HL-60/S4 (cell line): ENCODE data around the gene RNF19B.

Experiments
- in situ Hi-C: fragments of 300-500 bp; cut with MboI; formaldehyde crosslinking; loops from 2 replicates; pipeline ENCODE4 v1.14.3; 2022; ENCODE audit warnings: low sequenced_read_pairs

Gene RNF19B, protein sequence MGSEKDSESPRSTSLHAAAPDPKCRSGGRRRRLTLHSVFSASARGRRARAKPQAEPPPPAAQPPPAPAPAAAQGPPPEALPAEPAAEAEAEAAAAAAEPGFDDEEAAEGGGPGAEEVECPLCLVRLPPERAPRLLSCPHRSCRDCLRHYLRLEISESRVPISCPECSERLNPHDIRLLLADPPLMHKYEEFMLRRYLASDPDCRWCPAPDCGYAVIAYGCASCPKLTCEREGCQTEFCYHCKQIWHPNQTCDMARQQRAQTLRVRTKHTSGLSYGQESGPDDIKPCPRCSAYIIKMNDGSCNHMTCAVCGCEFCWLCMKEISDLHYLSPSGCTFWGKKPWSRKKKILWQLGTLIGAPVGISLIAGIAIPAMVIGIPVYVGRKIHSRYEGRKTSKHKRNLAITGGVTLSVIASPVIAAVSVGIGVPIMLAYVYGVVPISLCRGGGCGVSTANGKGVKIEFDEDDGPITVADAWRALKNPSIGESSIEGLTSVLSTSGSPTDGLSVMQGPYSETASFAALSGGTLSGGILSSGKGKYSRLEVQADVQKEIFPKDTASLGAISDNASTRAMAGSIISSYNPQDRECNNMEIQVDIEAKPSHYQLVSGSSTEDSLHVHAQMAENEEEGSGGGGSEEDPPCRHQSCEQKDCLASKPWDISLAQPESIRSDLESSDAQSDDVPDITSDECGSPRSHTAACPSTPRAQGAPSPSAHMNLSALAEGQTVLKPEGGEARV

DNA sequence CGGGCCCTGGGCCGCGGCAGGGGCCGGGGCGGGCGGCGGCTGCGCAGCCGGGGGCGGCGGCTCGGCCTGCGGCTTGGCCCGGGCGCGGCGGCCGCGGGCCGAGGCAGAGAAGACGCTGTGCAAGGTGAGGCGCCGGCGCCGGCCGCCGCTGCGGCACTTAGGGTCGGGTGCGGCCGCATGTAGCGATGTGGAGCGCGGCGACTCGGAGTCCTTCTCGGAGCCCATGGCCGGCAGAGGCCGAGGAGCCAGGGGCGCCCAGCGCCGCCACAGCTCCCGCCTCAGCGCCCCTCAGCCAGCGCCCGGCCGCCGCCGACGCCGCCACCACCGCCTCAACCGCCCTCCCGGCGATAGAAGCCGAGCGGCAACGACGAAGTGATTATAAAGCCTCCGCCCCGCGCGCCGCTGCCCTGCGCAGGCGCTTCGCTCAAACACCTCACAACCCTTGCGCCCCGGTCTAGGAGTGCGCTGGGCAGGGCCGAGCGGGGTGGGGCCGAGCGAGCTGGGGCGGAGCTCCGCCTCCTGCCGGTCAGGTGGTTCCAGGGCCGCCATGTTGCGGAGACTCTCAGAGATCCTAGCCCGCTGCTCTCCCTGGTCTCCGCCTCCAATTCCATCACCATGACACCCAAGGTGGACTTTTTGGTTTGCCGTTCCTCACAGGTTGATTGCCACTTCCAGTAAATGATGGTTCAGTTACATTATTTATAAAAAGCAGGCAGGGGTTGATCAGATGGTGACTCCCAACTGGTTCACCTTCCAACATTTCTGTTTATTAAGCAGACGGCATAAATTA, at the start of gene RNF19B:
Gene RNF19B, minus strand, starts transcription at position 349 of the 790 bp plus-strand sequence. Its CDS starts 124 bp downstream, at position 225.
- in situ Hi-C loops: no loop called here

DNA sequence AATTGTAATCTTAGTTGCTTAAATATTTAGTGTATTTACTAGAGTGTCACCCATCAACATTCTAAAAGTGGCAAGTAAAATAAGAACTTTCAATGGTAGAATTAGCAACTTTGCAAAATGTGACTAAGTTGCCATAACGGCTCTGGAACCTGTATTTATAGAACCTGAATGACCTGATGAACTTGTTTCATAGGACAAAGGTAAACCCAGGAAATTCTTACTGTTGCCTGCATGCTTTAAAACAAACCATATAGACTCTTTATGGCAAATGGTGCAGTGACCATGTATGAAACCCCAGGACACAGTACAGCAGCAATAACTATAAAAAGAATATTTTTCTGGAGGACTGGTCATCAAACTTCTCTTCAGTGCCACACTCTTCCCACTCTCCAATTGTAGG, 49.2 kb upstream of the RNF19B start:
- in situ Hi-C loops: loop anchor here (5.0 kb wide), 1 partner anchor 76 kb away; no protein-coding TSS in a partner anchor

DNA sequence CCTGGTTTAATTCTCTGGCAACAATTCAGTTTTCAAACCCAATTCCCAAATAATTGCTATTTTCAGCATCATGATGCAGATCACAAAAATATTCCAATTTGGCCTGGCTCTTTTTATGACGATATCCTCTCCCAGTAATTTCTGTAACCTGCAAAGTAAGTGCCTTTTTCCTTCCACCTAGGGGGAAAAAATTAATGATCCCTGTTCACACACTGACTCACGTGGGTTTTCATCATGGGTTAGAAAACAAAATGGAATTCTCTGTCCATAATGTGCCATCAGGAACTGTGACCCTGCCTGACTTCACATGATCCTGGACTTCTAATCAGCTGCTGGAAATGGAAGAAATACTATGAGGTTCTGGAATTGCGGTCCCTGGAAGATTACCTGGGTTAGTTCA, 47.6 kb upstream of the RNF19B start:
- in situ Hi-C loops: loop anchor here (5.0 kb wide), 1 partner anchor 75 kb away; no protein-coding TSS in a partner anchor

DNA sequence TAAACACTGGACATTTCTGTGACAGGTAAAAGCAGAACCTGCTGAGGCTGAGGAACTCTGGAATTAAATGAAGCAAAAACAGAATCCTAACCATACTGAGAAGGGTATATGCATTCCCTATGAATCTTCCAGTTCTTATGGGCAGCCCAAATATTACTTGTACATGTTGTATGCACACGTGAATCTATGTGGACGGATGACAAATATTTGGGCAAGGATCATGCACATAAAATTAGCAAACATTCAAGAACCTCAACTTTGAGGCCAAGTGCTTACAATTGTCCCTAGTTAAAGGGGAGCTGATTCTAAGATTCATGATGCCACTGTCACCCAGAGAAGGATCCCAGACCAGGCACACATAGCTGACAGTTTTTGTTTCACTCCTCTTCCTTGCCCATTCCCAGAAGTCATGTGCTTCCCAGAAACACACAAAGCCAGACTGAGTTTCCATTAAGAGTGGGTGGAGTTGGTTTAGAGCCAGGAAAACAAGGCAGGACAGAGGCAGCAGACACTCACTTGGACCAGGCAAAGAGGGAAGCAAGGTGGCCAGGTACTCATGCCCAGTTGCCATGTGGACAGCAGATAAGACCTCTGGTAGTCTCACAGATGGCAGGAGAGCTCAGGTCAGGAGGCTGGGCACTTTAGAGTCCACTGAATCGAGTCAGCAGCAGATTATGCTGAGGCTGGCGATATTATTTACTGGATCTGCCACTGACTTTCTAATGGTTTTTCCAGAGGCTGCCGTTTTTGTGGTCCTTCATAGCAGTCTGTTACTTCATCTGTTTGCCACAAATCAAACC, 46.5 kb upstream of the RNF19B start:
- in situ Hi-C loops: loop anchor here (5.0 kb wide), 1 partner anchor 74 kb away; no protein-coding TSS in a partner anchor

DNA sequence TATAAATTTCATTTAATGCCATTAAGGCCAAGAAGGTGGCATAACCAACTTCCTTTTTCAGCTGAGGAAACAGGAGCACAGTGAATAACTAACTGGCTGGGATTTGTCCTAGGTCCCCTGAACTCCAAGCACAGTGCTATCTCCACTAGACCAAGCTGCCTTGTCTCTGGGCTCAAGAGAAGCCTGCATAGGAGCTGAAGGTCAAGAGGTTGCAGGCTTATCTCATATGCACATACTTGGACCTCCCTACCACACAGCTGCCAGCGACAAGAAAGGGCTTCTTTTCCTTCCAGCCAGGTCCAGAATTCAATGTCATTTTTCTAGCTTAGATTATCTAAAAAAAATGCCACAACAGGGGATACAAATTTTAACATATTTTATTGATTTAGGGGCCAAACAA, 45.0 kb upstream of the RNF19B start:
- in situ Hi-C loops: no loop called here

DNA sequence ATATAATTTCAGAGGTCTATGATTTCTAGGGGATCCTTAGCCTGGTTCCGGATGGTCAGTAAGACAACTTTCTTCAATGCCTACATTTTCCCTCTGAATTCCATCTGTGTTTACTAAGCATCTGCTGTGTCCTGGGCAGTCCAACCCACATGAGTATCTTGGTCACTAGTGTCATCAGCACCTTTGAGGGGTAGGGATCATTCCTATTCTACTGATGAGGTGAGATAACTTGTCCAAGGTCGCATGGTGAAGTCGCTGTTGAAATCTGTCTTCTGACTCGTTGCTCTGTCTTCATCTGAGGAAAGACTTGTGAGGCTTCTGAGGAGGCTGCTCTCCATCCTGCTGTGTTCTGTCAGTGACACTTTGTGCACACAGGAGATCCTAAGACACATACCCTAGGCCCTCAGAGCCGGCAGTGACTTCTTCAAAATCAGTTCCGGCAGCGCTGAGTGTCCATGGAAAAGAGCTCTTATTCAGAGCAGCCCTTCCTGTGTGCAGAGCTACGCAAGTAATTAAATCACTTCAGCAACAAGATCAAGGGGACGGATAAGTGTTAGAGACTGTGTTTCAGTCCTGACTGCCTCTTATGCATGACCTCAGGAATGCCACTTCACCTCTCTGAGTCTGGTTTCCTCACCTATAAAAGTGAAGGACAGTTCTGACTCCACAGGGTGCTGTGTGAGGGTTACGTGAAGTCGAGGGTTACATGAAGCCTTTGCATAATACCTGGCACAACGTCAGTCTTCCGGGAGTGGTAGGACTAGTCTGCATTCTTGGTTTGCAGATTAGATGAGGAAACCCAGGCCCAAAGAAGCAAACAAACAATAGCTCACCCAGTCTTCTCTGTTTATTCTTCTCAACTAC, 43.7 kb upstream of the RNF19B start:
- in situ Hi-C loops: no loop called here

DNA sequence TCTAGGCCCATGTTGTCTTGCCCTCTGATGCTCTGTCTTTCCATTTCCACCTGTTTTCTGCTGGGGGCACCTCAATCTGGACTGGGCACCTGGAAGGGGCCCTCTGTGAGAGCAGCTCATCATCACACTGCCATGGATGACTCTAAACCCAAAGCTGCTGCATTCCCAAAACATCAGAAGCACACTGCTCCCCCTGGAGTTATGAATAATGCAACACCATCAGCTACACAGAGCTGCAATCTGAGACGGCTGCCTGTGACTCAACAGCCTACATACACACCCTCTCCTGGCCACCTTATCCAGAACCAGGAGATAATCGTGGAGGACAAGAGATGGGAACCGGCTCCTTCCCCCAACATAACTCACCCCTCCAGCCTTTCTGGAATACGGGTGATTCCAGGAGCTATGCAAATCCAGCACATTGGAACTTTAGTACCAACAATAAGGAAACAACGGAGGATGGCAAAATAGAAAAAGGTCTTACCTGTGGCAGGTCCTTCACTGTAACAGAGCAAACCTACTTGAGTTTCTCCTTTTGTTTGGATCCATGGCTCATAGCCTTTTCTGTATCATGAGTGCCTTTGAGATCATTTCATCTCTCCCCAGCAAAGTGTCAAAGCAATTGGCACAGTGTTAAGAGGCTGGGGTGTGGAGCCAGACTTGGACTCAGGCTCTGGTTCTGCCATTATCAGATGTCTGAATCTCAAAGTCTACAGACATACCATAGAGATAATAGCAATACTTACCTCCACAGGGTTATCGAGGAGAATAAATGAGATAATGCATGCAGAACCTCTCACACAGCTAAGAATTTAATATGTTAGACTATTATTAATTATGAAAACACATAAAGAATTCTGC, 42.8 kb upstream of the RNF19B start:
- in situ Hi-C loops: no loop called here

DNA sequence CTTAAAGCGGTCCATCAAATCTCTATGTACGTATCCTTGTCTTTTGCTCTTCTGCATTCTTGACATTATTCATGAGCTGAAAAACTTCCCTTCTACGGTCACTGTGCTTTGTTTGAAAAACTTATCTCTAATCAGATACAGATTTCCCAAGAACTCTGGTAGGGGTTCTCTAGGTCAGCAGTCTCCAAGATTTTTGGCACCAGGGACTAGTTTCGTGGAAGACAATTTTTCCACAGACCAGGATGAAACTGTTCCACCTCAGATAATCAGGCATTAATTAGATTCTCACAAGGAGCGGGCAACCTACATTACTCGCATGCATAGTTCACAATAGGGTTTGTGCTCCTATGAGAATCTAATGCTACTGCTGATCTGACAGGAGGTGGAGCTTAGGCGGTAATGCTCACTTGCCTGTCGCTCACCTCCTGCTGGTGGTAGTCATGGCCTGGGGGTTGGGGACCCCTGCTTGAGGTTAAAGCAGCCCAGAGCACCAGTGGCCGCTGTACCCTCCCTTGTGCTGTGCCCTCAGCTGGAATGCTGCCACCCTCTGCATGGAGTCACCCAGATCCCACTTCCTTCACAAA, 41.3 kb upstream of the RNF19B start:
- in situ Hi-C loops: no loop called here

DNA sequence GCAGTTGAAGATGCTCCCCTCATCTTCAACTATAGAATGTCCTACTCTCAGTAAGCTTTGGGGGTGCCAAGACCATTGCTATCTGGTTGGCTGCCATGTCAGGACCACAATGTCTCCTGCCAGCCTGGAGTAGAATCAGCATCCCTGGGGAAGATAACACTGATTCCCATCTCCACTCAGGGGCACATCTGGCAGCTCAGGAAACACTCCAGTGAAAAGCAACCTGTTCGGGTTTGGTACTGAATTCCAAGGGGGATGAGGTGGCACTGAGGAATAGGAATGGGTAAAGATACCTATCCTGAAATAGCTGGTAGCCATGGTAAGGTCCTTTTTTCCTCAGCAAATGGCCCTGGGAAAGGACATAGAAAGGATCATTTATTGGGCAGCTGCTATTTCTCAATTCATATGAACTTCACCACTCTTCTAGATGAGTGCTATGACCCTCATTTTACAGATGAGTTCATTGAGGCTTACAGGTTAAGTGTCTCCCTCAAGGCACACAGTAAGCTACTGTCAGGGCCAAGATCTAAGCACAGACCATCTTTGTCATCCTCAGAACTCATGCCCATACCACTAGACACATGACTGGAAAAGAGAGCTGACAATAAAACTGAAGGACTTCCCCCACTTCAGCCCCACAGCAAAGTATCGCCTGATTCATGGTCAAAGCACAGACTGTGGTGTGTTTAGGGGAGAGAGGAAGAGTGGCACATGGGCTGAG, 40.7 kb upstream of the RNF19B start:
- in situ Hi-C loops: no loop called here

DNA sequence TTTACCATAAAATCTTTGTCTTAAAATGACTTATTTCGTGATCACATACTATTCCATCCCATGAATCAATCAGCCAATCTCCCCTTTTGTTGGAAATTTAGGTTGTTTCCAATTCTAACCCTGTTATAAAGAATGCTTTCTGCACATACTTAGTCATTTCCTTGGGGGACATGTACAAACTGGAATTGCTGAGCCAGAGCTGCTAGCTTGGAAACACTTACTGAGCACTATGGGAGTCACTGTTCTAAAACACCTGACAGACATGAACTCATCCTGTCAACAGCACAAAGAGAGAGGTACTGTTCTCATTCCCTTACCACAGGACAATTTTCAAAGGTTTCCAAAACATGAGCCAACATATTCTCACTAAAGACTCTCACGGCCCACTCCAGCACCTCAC, 40.0 kb upstream of the RNF19B start:
- in situ Hi-C loops: no loop called here

DNA sequence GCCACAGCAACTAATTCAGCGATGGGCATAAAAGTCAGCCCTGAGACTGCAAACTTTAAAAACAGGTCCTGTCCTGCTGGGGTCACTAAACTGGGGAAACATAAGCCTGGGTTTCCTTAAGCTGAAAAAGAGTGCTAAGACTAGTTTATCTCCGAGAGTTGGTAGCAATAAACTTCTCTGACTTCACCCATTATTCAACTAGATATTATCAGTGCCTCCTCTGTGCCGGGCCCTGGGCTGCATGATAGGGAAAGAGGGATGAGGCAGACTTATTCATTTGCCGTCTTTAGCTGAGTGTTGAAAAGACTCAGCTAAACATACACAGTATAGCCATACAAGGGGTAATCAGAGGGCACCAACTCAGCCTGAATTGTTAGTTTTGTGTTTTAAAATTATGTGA, 39.0 kb upstream of the RNF19B start:
- in situ Hi-C loops: no loop called here

DNA sequence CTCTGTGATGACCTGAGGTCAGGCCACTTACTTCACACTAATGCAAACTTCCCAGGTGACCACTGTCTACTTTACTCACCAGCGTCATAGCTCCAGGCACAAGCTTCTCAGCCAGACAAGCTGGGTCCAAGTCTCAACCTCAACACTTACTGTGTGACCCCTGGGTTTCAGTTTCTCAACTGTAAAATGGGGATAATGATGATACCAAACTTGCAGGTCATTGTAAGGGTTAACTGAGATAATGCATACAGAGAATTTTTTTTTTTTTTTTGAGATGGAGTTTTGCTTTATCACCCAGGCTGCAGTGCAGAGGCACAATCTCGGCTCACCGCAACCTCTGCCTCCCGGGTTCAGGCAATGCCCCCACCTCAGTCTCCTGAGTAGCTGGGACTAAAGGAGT, 37.4 kb upstream of the RNF19B start:
- in situ Hi-C loops: no loop called here

DNA sequence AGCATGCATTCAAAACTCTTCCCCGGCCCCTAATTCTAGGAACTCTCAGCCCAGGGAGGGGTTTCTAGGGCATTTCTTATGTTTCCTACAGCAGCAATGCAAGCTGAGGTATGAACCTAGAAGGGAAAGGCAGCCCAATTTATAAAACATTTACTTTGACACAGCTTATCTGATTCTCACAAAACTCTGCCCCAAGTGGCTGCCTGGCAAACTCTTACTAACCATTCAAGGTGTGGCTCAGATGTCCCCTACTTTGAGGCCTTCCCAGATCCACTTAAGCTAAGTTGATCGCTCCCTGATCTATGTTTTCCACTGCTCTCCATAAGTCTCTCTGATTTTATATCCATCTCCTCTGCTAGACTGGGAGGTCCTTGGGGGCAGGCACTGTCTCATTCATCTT, 36.7 kb upstream of the RNF19B start:
- in situ Hi-C loops: no loop called here

DNA sequence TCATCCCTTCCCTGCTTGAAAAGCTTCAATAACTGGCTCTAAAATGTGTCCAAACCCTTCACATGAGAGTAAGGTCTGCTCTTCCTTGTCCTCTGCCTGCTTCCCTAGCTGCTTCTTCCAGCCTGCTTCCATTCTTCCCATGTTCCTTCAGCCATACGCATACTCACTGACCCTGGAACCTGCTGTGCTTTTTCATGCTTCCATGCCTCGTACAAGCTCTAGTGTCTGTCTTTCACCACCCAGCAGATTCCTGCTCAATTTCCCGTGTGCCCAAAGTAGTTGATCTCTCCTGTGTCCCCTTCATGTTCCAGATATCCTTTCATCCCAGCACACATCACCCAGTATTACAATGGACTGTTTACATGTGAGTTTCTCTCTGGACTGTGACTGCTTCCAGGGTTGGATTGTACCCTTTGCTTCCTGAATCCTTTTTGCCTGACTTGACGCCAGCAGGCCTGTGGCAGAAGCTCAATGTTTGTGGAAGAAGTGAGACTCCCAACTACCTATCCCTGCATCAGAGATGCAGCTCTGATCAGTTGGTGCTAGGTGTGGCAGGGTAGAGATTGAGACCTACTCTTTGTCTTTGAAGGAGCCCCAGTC, 35.9 kb upstream of the RNF19B start:
- in situ Hi-C loops: no loop called here

DNA sequence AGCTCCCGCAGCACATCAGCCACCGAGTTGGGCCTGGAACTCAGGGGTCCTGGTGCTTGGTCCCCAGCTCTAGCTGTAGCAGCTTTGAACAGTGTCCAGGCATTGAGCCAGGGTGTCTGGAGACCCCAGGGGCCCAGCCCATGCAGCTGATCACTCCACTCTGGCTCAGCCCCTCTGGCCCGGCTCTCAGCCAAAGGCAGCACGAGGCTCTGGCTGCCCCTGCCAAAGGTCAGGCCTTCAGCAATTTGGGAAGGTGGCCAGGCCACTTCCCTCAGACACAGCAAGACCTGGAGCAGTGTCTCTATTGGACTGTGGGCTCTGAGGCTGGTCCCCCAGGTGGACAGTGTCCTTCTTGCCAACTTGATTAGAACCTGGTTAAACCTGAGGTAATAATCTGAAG, 34.4 kb upstream of the RNF19B start:
- in situ Hi-C loops: no loop called here

DNA sequence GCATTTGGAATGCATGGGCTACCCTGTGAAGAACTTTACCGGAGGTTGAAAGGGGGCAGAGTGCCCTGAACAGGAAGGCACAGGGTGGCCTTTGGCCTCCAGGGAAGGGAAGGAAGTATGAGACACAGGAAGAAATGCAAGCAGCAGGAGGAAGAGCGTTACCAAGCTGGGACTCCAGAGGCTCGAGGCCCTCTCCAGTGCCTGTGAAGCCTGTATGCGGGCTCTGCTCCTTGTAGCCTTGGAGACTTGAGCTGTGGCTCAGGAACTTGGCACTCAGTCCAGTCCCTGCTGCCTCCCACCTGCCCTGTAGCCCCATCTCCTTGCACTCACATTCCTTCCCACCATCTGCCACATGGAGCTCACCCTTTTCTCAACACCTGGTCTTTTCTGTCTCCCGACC, 33.5 kb upstream of the RNF19B start:
- in situ Hi-C loops: no loop called here

DNA sequence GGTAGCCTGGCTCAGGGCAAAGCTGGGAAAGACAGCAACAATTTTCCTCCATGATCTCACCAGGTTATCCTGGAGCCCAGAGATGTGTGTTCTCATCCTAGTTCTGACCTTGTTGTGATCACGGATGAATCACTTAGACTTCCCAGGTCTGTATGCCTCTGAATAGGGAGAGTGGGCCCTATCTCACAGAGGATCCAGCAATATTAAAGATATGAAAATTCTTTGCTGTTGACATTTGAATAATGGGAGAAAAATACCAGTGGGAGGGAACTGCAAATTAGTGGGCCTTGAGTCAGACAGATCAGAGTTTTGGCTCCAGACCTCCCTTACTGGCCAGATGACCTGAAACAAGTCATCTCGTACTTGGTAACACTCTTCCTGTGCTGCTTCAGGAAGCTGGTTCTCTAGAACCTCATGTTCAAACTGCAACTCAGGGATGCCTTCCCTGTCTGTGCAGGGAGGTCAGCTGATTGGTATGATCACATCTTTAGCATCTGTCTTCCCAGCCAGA, 32.8 kb upstream of the RNF19B start:
- in situ Hi-C loops: no loop called here
